ENCODE measurements around the gene CERS1.

CERS1 gene

GRCh38 chr19:18889949-18890745, 5.8 kb downstream of the CERS1 start:
- DNase-seq (ENCODE audit: low read depth, low spot score), result no peak
- CTCF ChIA-PET, result interaction anchor here (1.0 to 1.9 kb wide), 3 partner anchors 9 to 24 kb away, joined by 3 to 7 read pairs (median 5); no protein-coding TSS in a partner anchor
- POLR2A ChIA-PET, result interaction anchor here (0.6 kb wide), 1 partner anchor 296 kb away, joined by 4 read pairs; no protein-coding TSS in a partner anchor
- TF ChIP-seq CTCF (IDR thresholded peaks at IDR 0.05; ENCODE audit: insufficient read depth, low read length, missing control alignments), result no peak
- no peak overlapping the region for H3K4me3 ChIP-seq (ENCODE audit: low read depth, low read length)

- CTCF ChIA-PET, result no interaction called here
- POLR2A ChIA-PET, result no interaction called here
- H3K4me3 ChIP-seq (ENCODE audit: low read depth, low read length), result no peak overlapping the region
- no peak for TF ChIP-seq CTCF (IDR thresholded peaks at IDR 0.05; ENCODE audit: insufficient read depth, low read length, missing control alignments)
- no peak for DNase-seq (ENCODE audit: low read depth, low spot score)
These were observed 9.0 kb downstream of the CERS1 start for GRCh38 chr19:18886972-18887371.

GRCh38 chr19:18883526-18884304, 12.2 kb downstream of the CERS1 start:
- DNase-seq (ENCODE audit: low read depth, low spot score), result no peak
- ChIA-PET POLR2A (no interaction called here), CTCF (interaction anchor here (1.4 to 10.1 kb wide), 2 partner anchors 18 to 37 kb away, joined by 3 to 101 read pairs; no protein-coding TSS in a partner anchor)
- no peak overlapping the region for H3K4me3 ChIP-seq (ENCODE audit: low read depth, low read length)
- TF ChIP-seq CTCF (IDR thresholded peaks at IDR 0.05; ENCODE audit: insufficient read depth, low read length, missing control alignments), result no peak

- no peak for DNase-seq (ENCODE audit: low read depth, low spot score)
- TF ChIP-seq CTCF (IDR thresholded peaks at IDR 0.05; ENCODE audit: insufficient read depth, low read length, missing control alignments), result no peak
- H3K4me3 ChIP-seq (ENCODE audit: low read depth, low read length), result no peak overlapping the region
- POLR2A ChIA-PET, result no interaction called here
- CTCF ChIA-PET, result interaction anchor here (1.0 to 10.1 kb wide), 4 partner anchors 9 to 34 kb away, joined by 3 to 101 read pairs (median 7); no protein-coding TSS in a partner anchor
These were observed 14.5 kb downstream of the CERS1 start for GRCh38 chr19:18881491-18881890.

- DNase-seq (ENCODE audit: low read depth, low spot score), result no peak
- CTCF ChIA-PET, result interaction anchor here (1.0 to 10.1 kb wide), 3 partner anchors 14 to 32 kb away, joined by 3 to 101 read pairs (median 9); no protein-coding TSS in a partner anchor
- no peak for TF ChIP-seq CTCF (IDR thresholded peaks at IDR 0.05; ENCODE audit: insufficient read depth, low read length, missing control alignments)
- POLR2A ChIA-PET, result no interaction called here
- no peak overlapping the region for H3K4me3 ChIP-seq (ENCODE audit: low read depth, low read length)
These were observed 16.2 kb downstream of the CERS1 start for GRCh38 chr19:18879579-18880373.

Data from AG04449 (cell line).